Endothelial cell (in vitro differentiated cells): Measurements from ENCODE around the gene SCRN3. TPM values are rescaled to one million over a fixed set of nuclear protein-coding genes. Genes with fewer than 3 reads are reported as not detected.
"Not testable (repeated sequence)": the region's sequence is repeated elsewhere in the genome, so short reads cannot be mapped to it uniquely, and the experiment has no call there.

Experiments
- DNase-seq: peaks from one replicate; pipeline ENCODE4 v3.0.0; 2021; ENCODE audit warnings: low spot score
- H3K27ac Mint-ChIP-seq: one replicate; pipeline ENCODE4 v1.8.0; 2021; ENCODE audit warnings: mixed read lengths, inconsistent platforms; ENCODE audit not compliant: unreplicated experiment
- H3K27me3 Mint-ChIP-seq: one replicate; pipeline ENCODE4 v1.8.0; 2021; ENCODE audit warnings: mild to moderate bottlenecking, moderate library complexity, mixed read lengths, inconsistent platforms; ENCODE audit not compliant: unreplicated experiment
- H3K36me3 Mint-ChIP-seq: one replicate; pipeline ENCODE4 v1.8.0; 2021; ENCODE audit warnings: mild to moderate bottlenecking, low read depth, mixed read lengths, inconsistent platforms; ENCODE audit not compliant: unreplicated experiment
- H3K4me1 Mint-ChIP-seq: one replicate; pipeline ENCODE4 v1.8.0; 2021; ENCODE audit warnings: mild to moderate bottlenecking, mixed read lengths, inconsistent platforms; ENCODE audit not compliant: unreplicated experiment
- H3K4me3 Mint-ChIP-seq: one replicate; pipeline ENCODE4 v1.8.0; 2021; ENCODE audit warnings: mild to moderate bottlenecking, mixed read lengths, inconsistent platforms; ENCODE audit not compliant: unreplicated experiment
- H3K9me3 Mint-ChIP-seq: one replicate; pipeline ENCODE4 v1.8.0; 2021; ENCODE audit warnings: mixed read lengths, inconsistent platforms; ENCODE audit not compliant: unreplicated experiment
- CTCF ChIP-seq: fragments of 200-600 bp; sonication (generic); IDR thresholded peaks from one replicate; pipeline ENCODE4 v1.5.0; 2021; ENCODE audit warnings: antibody characterized with exemption; ENCODE audit not compliant: unreplicated experiment
- total RNA-seq: library from RNA; stranded (reverse); fragmentation: NEBNext Ultra II Directional; extraction: Animal tissue kit (Norgen Biotek cat#: 25700); gene quantifications from one replicate; pipeline ENCODE4 v1.2.1, GENCODE V29; 2021; ENCODE audit not compliant: unreplicated experiment

SCRN3 gene
- total RNA-seq, 1 donor from 2014 or later, result 21.1 TPM

GRCh38 chr2:174376967-174377366 is 18.6 kb upstream of the SCRN3 start:
- Mint-ChIP-seq H3K27ac (no peak overlapping the region), H3K4me1 (no peaks in the 10 kb centered on the region), H3K4me3 (no peak overlapping the region), H3K27me3 (no peaks in the 10 kb centered on the region), H3K36me3 (peaks cover 14% of the 10 kb centered on the region), H3K9me3 (no peaks in the 10 kb centered on the region)
- no peak for DNase-seq
- TF ChIP-seq CTCF, result no peak

- Mint-ChIP-seq H3K27ac (no peak overlapping the region), H3K36me3 (peaks cover 3% of the 10 kb centered on the region)
Measured at GRCh38 chr2:174383796-174384195, 11.7 kb upstream of the SCRN3 start.

GRCh38 chr2:174385201-174385600 is 10.3 kb upstream of the SCRN3 start:
- no peak for TF ChIP-seq CTCF
- Mint-ChIP-seq H3K27me3 (peaks cover 2% of the 10 kb centered on the region), H3K9me3 (no peaks in the 10 kb centered on the region), H3K27ac (no peak overlapping the region), H3K4me3 (no peak overlapping the region), H3K4me1 (peaks cover 10% of the 10 kb centered on the region), H3K36me3 (peaks cover 7% of the 10 kb centered on the region)
- DNase-seq, result no peak

More at GRCh38 chr2:174383796-174384195, 11.7 kb upstream of the SCRN3 start:
- no peak for TF ChIP-seq CTCF
- DNase-seq, result no peak
- Mint-ChIP-seq H3K4me1 (peaks cover under 1% of the 10 kb centered on the region), H3K4me3 (no peak overlapping the region), H3K9me3 (no peaks in the 10 kb centered on the region), H3K27me3 (peaks cover under 1% of the 10 kb centered on the region)

- Mint-ChIP-seq H3K36me3 (peaks cover 11% of the 10 kb centered on the region), H3K27ac (peak overlapping the region; percentile 79)
- not testable (repeated sequence) for H3K4me3 Mint-ChIP-seq, DNase-seq, H3K27me3 Mint-ChIP-seq, H3K9me3 Mint-ChIP-seq, H3K4me1 Mint-ChIP-seq
Measured at GRCh38 chr2:174388706-174389105, 6.8 kb upstream of the SCRN3 start.

GRCh38 chr2:174389542-174389941 is 6.0 kb upstream of the SCRN3 start:
- H3K27ac Mint-ChIP-seq, result no peak overlapping the region
- H3K36me3 Mint-ChIP-seq, result peaks cover 11% of the 10 kb centered on the region
- no peak for DNase-seq
- H3K9me3 Mint-ChIP-seq, result no peaks in the 10 kb centered on the region
- peaks cover 14% of the 10 kb centered on the region for H3K4me1 Mint-ChIP-seq
- H3K4me3 Mint-ChIP-seq, result no peak overlapping the region
- TF ChIP-seq CTCF, result no peak
- peaks cover 2% of the 10 kb centered on the region for H3K27me3 Mint-ChIP-seq

- DNase-seq, H3K9me3 Mint-ChIP-seq, H3K27ac Mint-ChIP-seq, H3K27me3 Mint-ChIP-seq: not testable (repeated sequence)
- Mint-ChIP-seq H3K4me1 (peaks cover 16% of the 10 kb centered on the region), H3K4me3 (peak overlapping the region; percentile 1), H3K36me3 (peaks cover 11% of the 10 kb centered on the region)
Measured at GRCh38 chr2:174390303-174390702, 5.2 kb upstream of the SCRN3 start.
